GM19467 (cell line): ENCODE data around the gene CNTN4.

Experiments
- ATAC-seq: cut with Tn5 transposase; IDR thresholded peaks from one replicate; pipeline ENCODE4 v1.9.1; 2021; ENCODE audit warnings: mild to moderate bottlenecking, moderate library complexity; ENCODE audit not compliant: unreplicated experiment

Gene CNTN4

GRCh38 chr3:2250783-2251182 is 152.1 kb downstream of the CNTN4 start:
- ATAC-seq: no peak

DNA sequence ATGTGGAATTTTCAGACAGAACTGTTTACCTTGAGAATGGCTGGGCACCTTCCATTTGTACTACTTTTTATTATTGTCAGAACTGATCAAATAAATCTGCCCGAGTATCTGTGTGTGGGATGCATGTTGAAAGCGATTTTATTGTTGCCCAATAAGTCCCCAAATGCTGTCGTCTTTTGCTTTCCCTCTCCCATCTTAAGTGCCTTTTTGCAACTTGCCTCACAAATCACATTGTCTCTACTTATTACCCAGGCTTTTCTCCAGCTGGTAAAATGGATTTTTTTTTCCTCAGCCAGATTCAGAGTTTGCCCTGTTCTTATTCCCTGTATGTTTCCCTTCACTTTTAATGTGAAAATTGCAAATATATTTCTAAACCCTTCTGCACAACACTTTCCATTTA is 163.1 kb downstream of the CNTN4 start:
- ATAC-seq: no peak

- ATAC-seq: no peak
These were observed 163.5 kb downstream of the CNTN4 start for GRCh38 chr3:2262204-2262603.

- ATAC-seq: no peak
These were observed 167.9 kb downstream of the CNTN4 start for GRCh38 chr3:2266606-2267005.

DNA sequence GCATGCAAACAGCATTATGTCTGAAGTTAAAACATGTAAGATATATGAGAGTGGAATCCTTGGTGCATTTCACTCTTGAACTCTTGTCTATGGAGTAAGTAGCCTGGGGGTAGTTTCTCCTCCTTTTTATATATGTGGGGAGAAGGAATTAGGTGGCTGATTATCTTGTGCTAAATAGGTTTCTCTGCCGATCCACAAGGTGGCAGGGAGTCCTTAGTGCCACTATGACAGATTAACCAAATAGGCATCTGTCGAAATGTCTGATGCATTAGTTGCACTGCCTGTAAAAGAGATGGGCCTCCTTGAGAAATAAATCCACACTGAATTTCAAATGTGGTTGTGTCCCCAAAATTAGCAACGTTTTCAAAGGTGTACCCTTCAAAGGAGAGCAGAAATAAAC is 170.1 kb downstream of the CNTN4 start:
- no peak for ATAC-seq

GRCh38 chr3:2274526-2274925 is 175.9 kb downstream of the CNTN4 start:
- no peak for ATAC-seq

DNA sequence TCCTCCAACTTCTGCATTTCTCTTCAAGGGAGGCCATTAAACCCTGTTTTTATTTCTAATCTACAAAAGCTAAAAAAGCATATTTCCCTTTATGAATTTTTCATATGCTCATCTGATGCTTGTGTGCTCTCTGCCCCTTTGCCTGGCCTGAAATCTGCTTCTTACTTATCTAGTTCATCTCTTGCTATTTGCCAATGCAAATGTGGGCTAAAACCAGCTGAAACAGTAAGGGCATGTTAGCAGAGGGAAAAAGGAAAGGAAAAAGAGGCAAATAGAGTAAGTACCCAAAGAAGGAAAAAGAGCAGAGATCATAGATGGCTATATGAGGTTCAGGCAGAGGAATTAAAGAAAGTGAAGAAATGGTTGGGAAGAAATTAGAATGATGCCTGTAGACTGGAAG is 185.2 kb downstream of the CNTN4 start:
- ATAC-seq: no peak

DNA sequence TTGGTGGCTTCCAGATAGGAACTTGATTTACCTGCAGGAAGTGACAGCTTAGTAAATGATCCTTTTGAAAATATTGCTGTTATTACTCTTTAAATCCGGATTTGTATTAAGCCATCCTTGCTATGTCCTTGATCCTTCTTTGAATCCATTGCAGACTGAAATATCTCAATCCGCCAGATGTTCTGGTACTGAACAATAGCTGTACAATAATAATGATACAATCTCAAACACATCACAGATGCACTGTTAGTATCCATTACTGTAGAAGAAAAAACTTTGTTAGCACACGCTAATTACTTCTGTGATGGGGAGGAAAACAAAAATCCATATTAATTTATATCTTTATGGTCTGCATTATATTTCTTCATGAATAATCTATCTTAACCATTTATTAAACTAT is 202.3 kb downstream of the CNTN4 start:
- no peak for ATAC-seq

GRCh38 chr3:2301361-2301760 is 202.7 kb downstream of the CNTN4 start:
- no peak for ATAC-seq

- no peak for ATAC-seq
These were observed 204.9 kb downstream of the CNTN4 start for GRCh38 chr3:2303566-2303965.

DNA sequence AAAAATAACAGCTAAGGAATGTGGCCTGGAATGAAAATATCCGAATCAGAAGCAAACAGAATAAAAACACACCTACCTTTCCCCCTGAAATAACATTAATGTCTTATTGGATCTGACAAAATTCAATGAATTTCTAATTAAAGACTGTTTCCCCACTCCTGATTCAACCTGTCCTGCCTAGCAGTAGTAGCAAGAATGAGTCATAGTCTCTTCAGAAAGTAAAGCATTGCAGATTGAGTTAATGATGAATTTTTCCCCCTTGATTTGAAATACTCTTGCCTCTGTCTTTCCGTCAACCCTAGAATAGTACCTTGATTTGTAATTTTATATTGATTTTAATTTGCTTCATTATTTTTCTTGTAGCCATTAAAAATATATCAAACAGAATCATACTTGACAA is 212.4 kb downstream of the CNTN4 start:
- ATAC-seq: no peak

- no peak for ATAC-seq
These were observed 218.9 kb downstream of the CNTN4 start for GRCh38 chr3:2317521-2317920.

GRCh38 chr3:2334921-2335320 is 236.3 kb downstream of the CNTN4 start:
- no peak for ATAC-seq

DNA sequence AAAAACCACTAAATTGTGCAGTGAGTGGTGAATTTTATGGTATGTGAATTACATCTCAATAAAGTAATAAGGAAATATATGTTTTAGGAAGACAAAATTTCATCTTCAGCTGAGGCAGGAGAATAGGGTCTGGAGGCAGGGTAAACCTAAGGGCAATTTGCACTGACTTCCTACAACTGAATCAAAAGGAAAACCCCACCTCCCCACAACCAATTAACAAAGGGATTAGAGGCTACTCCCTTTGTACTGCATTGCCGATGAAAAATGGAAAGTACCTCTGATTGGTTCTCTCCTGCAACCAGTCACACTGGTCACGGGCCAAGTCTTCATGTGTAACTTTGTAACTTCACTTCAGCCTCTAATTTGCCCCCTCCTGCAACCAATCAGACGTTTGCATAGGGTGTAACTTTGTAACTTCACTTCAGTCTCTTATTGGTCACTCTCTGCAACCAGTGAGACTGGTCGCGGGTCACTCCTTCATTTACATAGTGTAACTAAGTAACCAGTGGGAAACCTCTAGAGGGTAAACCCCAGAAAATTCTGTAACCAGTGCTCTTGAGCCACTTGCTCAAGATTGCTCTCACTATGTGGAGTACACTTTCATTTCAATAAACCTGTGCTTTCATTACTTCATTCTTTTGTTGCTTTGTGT is 244.5 kb downstream of the CNTN4 start:
- no peak for ATAC-seq

DNA sequence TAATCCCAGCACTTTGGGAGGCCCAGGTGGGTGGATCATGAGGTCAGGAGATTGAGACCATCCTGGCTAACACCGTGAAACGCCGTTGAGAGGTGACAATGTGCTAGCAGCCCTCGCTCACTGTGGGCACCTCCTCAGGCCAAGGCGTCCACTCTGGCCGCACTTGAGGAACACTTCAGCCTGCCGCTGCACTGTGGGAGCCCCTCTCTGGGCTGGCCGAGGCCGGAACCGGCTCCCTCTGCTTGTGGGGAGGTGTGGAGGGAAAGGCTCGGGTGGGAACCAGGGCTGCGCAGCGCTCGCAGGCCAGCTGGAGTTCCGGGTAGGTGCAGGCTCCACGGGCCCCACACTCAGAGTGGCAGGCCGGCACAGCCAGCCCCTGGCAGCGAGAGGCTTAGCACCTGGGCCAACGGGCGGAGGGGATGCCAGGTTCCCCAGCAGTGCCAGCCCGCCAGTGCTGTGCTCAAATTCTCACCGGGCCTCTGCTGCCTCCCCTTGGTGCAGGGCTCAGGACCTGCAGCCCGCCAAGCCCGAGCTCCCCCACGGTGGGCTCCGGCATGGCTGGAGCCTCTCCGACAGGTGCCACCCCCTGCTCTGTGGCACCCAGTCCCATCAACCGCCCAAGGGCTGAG is 253.6 kb downstream of the CNTN4 start:
- ATAC-seq: no peak

- no peak for ATAC-seq
These were observed 256.0 kb downstream of the CNTN4 start for GRCh38 chr3:2354702-2355101.

DNA sequence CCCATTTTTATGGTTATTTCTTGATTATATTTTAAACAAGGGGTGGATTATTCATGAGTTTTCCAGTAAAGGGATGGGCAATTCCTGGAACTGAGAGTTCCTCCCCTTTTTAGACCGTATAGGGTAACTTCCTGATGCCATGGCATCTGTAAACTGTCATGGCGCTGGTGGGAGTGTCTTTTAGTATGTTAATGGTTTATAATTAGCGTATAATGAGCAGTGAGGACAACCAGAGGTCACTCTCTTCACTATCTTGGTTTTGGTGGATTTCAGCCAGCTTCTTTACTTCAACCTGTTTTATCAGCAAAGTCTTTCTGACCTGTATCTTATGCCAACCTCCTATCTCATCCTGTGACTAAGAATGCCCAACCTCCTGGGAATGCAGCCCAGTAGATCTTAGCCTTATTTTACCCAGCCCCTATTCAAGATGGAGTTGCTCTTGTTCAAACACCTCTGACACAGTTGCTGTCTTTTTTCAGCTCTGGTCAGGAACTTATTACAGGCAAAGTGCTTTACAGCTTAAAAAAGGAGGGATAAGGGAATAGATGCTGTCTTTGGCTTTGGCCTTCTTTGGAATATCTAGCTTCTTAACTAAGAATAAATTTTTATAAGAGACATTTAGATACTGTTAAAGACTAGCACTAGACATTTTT is 257.8 kb downstream of the CNTN4 start:
- ATAC-seq: no peak

DNA sequence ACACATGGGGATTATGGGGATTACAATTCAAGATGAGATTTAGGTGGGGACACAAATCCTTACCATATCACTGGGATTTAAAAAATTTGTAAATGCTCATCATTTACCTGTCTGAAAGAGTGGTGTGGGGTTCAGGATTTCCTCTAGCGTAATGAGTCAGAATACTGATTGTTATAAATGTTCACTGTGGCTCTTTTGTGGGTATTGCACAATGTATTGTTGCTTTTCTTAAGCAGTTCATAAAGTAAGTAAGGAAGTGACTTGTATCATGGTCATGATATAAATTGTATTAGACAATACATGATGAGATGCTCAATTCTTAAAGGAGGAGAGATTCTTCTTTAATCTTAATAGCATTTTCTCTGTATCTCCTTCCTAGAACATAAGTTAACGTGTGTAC is 262.1 kb downstream of the CNTN4 start:
- no peak for ATAC-seq

- ATAC-seq: no peak
These were observed 263.5 kb downstream of the CNTN4 start for GRCh38 chr3:2362122-2362521.

- ATAC-seq: no peak
These were observed 265.2 kb downstream of the CNTN4 start for GRCh38 chr3:2363854-2364253.

DNA sequence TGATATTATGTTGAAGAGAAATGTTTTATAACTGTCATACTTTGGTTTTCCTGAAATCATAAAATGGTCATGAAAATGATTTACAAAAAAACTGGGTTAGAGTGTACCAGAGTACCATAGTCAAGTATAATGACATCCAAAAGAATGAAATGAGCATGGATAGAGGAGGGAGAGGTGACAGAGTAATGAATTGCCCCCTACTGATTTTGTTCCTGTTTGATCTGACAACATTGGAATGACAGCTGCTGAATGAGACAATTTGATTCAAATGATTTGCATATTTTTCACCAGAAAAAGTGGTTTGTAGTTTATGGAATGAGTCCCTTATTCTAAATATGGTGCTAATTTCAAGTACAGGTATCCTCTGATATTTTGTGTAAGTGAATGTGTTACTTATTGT is 271.7 kb downstream of the CNTN4 start:
- ATAC-seq: no peak

GRCh38 chr3:2372306-2372705 is 273.6 kb downstream of the CNTN4 start:
- no peak for ATAC-seq
